ENCODE data around the gene THSD4. TPM values are rescaled to one million over a fixed set of nuclear protein-coding genes. Genes with fewer than 3 reads are reported as not detected.

Gene THSD4
- polyA plus RNA-seq, 1 donor from 2014 or later = 0.46 TPM

- H3K4me2 ChIP-seq (ENCODE audit: low read length) = no peak overlapping the region
- H3K4me3 ChIP-seq (ENCODE audit: low read length) = no peak overlapping the region
- no peaks in the 10 kb centered on the region for H3K9me3 ChIP-seq (ENCODE audit: low read length)
- no peaks in the 10 kb centered on the region for H4K20me1 ChIP-seq (ENCODE audit: insufficient read depth)
- H3K27me3 ChIP-seq (ENCODE audit: insufficient read depth, low read depth, low read length) = no peaks in the 10 kb centered on the region
- no peaks in the 10 kb centered on the region for H3F3A ChIP-seq (ENCODE audit: insufficient read depth, low read length, poor library complexity, severe bottlenecking)
- no peak overlapping the region for H2AFZ ChIP-seq (ENCODE audit: low read depth, low read length)
- H3K27ac ChIP-seq (ENCODE audit: low read length) = no peak overlapping the region
- H3K9ac ChIP-seq (ENCODE audit: low read length) = no peak overlapping the region
- H3K36me3 ChIP-seq (ENCODE audit: insufficient read depth, low read length) = no peaks in the 10 kb centered on the region
- H3K9me2 ChIP-seq (ENCODE audit: insufficient read depth, low read length) = no peaks in the 10 kb centered on the region
- no peaks in the 10 kb centered on the region for H3K79me2 ChIP-seq (replicated peaks; ENCODE audit: insufficient read depth, low read length)
- TF ChIP-seq TAF1 (IDR thresholded peaks at IDR 0.05; ENCODE audit: low read depth) = no peak
- no peak for TF ChIP-seq EZH2 (IDR thresholded peaks at IDR 0.05; ENCODE audit: borderline replicate concordance, insufficient read depth, low read length, poor library complexity, severe bottlenecking)
- TF ChIP-seq CTCF (IDR thresholded peaks at IDR 0.05; ENCODE audit: poor library complexity, severe bottlenecking) = no peak
- no peak for TF ChIP-seq MXI1 (conservative IDR thresholded peaks at IDR 0.05; ENCODE audit: poor library complexity, severe bottlenecking)
- TF ChIP-seq RAD21 (conservative IDR thresholded peaks at IDR 0.05) = no peak
- TF ChIP-seq SMC3 (conservative IDR thresholded peaks at IDR 0.05; ENCODE audit: poor library complexity) = no peak
- TF ChIP-seq REST (IDR thresholded peaks at IDR 0.05; ENCODE audit: borderline replicate concordance) = no peak
- no peak for TF ChIP-seq EP300 (conservative IDR thresholded peaks at IDR 0.05; ENCODE audit: poor library complexity, severe bottlenecking)
- TF ChIP-seq POLR2AphosphoS5 (IDR thresholded peaks at IDR 0.05) = no peak
These were observed 334.1 kb downstream of the THSD4 start for GRCh38 chr15:71449363-71449762.

- H2AFZ ChIP-seq (ENCODE audit: low read depth, low read length) = no peak overlapping the region
These were observed 334.7 kb downstream of the THSD4 start for GRCh38 chr15:71449956-71450355.

More at GRCh38 chr15:71449956-71450355, 334.7 kb downstream of the THSD4 start:
- Histone ChIP-seq H3K36me3 (ENCODE audit: insufficient read depth, low read length) (no peaks in the 10 kb centered on the region), H3K4me3 (ENCODE audit: low read length) (no peak overlapping the region), H3K27me3 (ENCODE audit: insufficient read depth, low read depth, low read length) (no peaks in the 10 kb centered on the region), H3K4me2 (ENCODE audit: low read length) (no peak overlapping the region), H3F3A (ENCODE audit: insufficient read depth, low read length, poor library complexity, severe bottlenecking) (no peaks in the 10 kb centered on the region), H3K79me2 (replicated peaks; ENCODE audit: insufficient read depth, low read length) (no peaks in the 10 kb centered on the region), H3K27ac (ENCODE audit: low read length) (no peak overlapping the region), H3K9ac (ENCODE audit: low read length) (no peak overlapping the region), H3K9me3 (ENCODE audit: low read length) (no peaks in the 10 kb centered on the region), H4K20me1 (ENCODE audit: insufficient read depth) (no peaks in the 10 kb centered on the region), H3K9me2 (ENCODE audit: insufficient read depth, low read length) (no peaks in the 10 kb centered on the region)
- TF ChIP-seq TAF1 (IDR thresholded peaks at IDR 0.05; ENCODE audit: low read depth) (no peak), EZH2 (IDR thresholded peaks at IDR 0.05; ENCODE audit: borderline replicate concordance, insufficient read depth, low read length, poor library complexity, severe bottlenecking) (no peak), EP300 (conservative IDR thresholded peaks at IDR 0.05; ENCODE audit: poor library complexity, severe bottlenecking) (no peak), REST (IDR thresholded peaks at IDR 0.05; ENCODE audit: borderline replicate concordance) (no peak), SMC3 (conservative IDR thresholded peaks at IDR 0.05; ENCODE audit: poor library complexity) (no peak), CTCF (IDR thresholded peaks at IDR 0.05; ENCODE audit: poor library complexity, severe bottlenecking) (no peak), POLR2AphosphoS5 (IDR thresholded peaks at IDR 0.05) (no peak), RAD21 (conservative IDR thresholded peaks at IDR 0.05) (no peak), MXI1 (conservative IDR thresholded peaks at IDR 0.05; ENCODE audit: poor library complexity, severe bottlenecking) (no peak)

All from neural cell (in vitro differentiated cells).